NCI-H2227 (cell line): ENCODE measurements around the gene DPP4.
A peak's percentile ranks its signal among the peaks of the same experiment; 100 is the strongest.
"Not testable (repeated sequence)": the region's sequence is repeated elsewhere in the genome, so short reads cannot be mapped to it uniquely, and the experiment has no call there.

Experiments used
- DNase-seq: peaks from one replicate; lab custom pipeline; 2025; ENCODE audit not compliant: unreplicated experiment; lab: John Stamatoyannopoulos, UW

Gene DPP4

DNA sequence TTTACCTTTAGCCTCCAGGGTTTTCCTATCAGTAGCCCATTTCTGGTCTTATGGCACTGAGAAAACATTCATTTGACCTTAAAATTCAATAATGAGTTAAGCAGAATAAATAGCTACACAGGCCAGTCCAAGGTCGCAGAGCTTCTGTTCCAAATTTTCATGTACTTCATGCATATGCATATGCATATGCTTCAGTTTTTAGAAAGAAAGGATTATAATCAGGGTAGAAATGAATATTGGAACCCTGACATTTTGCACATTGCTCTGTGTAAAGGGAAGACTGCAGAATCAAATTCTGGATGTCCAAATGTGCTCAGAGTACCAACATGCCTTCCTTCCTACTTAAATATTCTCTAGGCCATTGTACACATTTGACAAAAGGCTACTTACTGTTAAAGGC is 104.9 kb downstream of the DPP4 start:
- no peak for DNase-seq

DNA sequence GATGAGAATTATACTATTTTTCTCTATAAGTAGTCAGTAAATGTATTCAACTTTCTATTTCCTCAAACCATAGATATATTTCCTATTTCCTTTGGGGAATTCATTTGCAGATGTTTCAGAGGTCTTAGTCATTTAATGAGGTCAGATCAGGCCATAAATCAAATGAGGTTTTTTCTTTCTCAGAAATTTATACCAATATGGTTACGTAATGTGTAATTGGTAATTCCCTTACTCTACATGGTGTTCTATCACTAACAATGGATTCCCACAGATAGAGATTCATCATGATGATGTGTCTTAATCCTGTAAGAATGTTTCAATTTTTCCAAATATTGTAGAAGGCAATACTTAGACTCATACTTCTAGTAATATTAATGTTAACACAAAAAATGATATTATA is 108.0 kb downstream of the DPP4 start:
- DNase-seq, result no peak

- no peak for DNase-seq
These were observed 109.9 kb downstream of the DPP4 start for GRCh38 chr2:161964160-161964559.

- no peak for DNase-seq
These were observed 111.9 kb downstream of the DPP4 start for GRCh38 chr2:161962160-161962559.

- DNase-seq, result no peak
These were observed 113.0 kb downstream of the DPP4 start for GRCh38 chr2:161961061-161961460.

- DNase-seq, result no peak
These were observed 117.3 kb downstream of the DPP4 start for GRCh38 chr2:161956738-161957137.

GRCh38 chr2:161955211-161955610 is 118.8 kb downstream of the DPP4 start:
- no peak for DNase-seq

DNA sequence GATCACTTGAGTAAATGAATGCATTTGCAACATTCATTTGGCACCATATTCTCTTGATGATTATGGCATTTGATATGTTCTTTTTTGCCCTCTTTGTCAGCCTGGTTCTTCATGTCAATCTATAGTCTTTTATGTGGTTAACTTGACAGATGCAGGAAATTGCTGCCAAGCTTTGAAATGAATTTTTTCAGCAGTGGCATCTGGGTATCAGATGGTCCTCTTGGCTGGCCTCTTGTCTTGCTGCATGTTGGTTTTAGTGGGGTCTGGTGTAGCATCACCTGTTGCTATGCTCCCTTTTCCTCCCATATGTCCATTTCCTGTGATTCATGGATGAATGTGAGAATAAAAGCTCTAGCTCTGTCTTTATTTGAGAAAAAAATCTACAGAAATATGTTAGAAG is 119.9 kb downstream of the DPP4 start:
- DNase-seq, result no peak

DNA sequence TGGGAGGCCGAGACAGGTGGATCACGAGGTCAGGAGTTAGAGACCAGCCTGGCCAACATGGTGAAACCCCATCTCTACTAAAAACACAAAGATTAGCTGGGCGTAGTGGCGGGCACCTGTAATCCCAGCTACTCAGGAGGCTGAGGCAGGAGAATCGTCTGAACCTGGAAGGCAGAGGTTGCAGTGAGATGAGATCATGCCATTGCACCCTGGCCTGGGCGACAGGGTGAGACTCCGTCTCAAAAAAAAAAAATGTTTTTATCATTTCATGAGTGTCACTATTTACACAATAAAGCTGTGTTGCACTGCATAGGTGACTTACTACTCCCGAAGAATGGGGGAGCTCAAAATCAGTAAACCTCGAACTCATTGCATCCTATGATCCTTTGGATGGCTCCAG is 120.6 kb downstream of the DPP4 start:
- DNase-seq, result not testable (repeated sequence)

DNA sequence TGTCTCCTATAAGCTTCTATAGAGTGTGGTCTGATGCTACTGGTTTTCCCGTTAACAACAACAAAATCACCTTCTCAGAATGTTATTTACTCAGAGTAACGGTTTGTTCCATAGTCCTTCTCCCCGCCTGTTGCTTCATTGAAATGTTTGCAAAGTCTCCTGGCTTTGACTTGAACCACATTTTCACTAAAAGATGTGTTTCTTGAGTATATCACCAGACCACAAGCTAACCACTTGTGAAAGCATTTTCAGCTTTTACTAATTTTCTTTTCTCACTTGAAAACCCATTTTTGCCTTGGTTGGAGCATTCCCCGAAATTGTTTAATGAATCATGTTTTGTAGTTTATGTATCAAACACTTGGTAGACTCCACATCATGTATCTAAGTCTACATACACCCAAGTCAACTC is 121.2 kb downstream of the DPP4 start:
- DNase-seq, result no peak

DNA sequence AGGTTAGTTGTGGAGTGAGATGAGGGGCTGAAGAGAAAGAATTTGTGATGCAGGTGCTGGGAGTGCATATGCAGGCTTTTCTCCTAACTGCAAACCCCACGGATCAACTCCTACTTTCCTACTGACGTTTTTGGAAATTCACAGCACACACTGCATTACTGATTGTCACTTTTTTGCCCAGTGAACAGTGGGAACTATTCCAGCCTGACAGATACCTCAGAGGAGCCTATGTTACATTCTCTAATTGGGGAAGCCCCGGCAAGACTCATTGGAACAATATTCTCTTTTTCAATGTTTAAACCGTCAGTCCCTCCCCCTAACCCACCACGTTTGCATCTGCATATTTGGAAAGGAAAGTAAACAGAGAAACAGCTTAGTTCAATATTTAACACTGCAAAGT is 126.2 kb downstream of the DPP4 start:
- no peak for DNase-seq

GRCh38 chr2:161947406-161947805 is 126.6 kb downstream of the DPP4 start:
- DNase-seq, result no peak

GRCh38 chr2:161946489-161947107 is 127.4 kb downstream of the DPP4 start:
- DNase-seq, result peak; percentile 40

- DNase-seq, result no peak
These were observed 131.0 kb downstream of the DPP4 start for GRCh38 chr2:161943011-161943410.
